Fibroblast of lung (primary cell): Measurements from ENCODE around the gene GAGE12J. TPM values are rescaled to one million over a fixed set of nuclear protein-coding genes. Genes with fewer than 3 reads are reported as not detected.
"Not testable (repeated sequence)": the region's sequence is repeated elsewhere in the genome, so short reads cannot be mapped to it uniquely, and the experiment has no call there.

Experiments used
- DNase-seq, 2 donors: peaks; one replicate each; pipeline versions ENCODE4 v3.0.0 to v3.0.0-alpha.2; 2010; ENCODE audit warnings: low read depth in 2 of 2
- H2AFZ ChIP-seq: 2 replicates; pipeline ENCODE4 v1.5.1; 2012; ENCODE audit warnings: low read length, control low read depth, inconsistent platforms
- H3K27ac ChIP-seq: 2 replicates; pipeline ENCODE4 v1.5.1; 2011; ENCODE audit warnings: low read length, control low read depth; ENCODE audit not compliant: insufficient read depth
- H3K27me3 ChIP-seq: 2 replicates; pipeline ENCODE4 v1.5.1; 2011; ENCODE audit warnings: mild to moderate bottlenecking, low read length; ENCODE audit not compliant: control insufficient read depth, insufficient read depth
- H3K36me3 ChIP-seq: 2 replicates; pipeline ENCODE4 v1.5.1; 2011; ENCODE audit warnings: low read length; ENCODE audit not compliant: control insufficient read depth, insufficient read depth
- H3K4me1 ChIP-seq: 2 replicates; pipeline ENCODE4 v1.5.1; 2011; ENCODE audit warnings: low read length; ENCODE audit not compliant: control insufficient read depth, insufficient read depth; ENCODE audit errors: extremely low read depth
- H3K4me2 ChIP-seq: 2 replicates; pipeline ENCODE4 v1.5.1; 2011; ENCODE audit warnings: low read length, control low read depth; ENCODE audit not compliant: insufficient read depth; ENCODE audit errors: extremely low read depth
- H3K4me3 ChIP-seq, 4 experiments: fragments of 200-600 bp in 1 of 4; sonication (generic) in 1 of 4; replicated peaks in 1 of 4; 2 replicates each; pipeline ENCODE4 v1.5.1; 2011 to 2016; ENCODE audit warnings: low read length in 4 of 4, low read depth in 3 of 4, mild to moderate bottlenecking in 3 of 4, control low read depth in 2 of 4, inconsistent platforms in 1 of 4, mixed read lengths in 1 of 4; ENCODE audit not compliant: insufficient read depth in 1 of 4; ENCODE audit errors: control extremely low read depth in 1 of 4
- H3K79me2 ChIP-seq: 2 replicates; pipeline ENCODE4 v1.5.1; 2012; ENCODE audit warnings: mild to moderate bottlenecking, low read length, inconsistent platforms; ENCODE audit not compliant: control insufficient read depth, insufficient read depth
- H3K9ac ChIP-seq: 2 replicates; pipeline ENCODE4 v1.5.1; 2011; ENCODE audit warnings: mild to moderate bottlenecking, low read length, control low read depth; ENCODE audit not compliant: insufficient read depth
- H3K9me3 ChIP-seq: 2 replicates; pipeline ENCODE4 v1.5.1; 2012; ENCODE audit warnings: low read depth, low read length; ENCODE audit not compliant: control insufficient read depth, insufficient read depth
- H4K20me1 ChIP-seq: 2 replicates; pipeline ENCODE4 v1.5.1; 2011; ENCODE audit warnings: low read length; ENCODE audit not compliant: control insufficient read depth, insufficient read depth; ENCODE audit errors: extremely low read depth
- EZH2 ChIP-seq: IDR thresholded peaks from 2 replicates; pipeline ENCODE4 v1.5.1; 2012; ENCODE audit warnings: low read length, control low read depth, mild to moderate bottlenecking; ENCODE audit errors: missing control alignments
- polyA plus RNA-seq, 2 donors: library from polyadenylated mRNA; depleted of rRNA in 1 of 2; stranded (reverse) in 1 of 2; unstranded in 1 of 2; fragments of >200 nt; gene quantifications; 2 replicates each; pipeline ENCODE4 v1.2.1, GENCODE V29; 2011 to 2012; ENCODE audit warnings: missing spikeins in 1 of 2
- total RNA-seq: library from RNA; depleted of rRNA; stranded (reverse); fragments of >200 nt; gene quantifications from 2 replicates; pipeline ENCODE4 v1.2.1, GENCODE V29; 2014
- TF ChIP-seq, protein P1 (sequence below), 2 donors: IDR thresholded peaks in 1 of 2; conservative IDR thresholded peaks in 1 of 2; 1 replicate in 1 of 2; 2 replicates in 1 of 2; pipeline ENCODE4 v1.5.1; 2011 to 2012; ENCODE audit warnings: low read length in 2 of 2, control low read depth in 1 of 2, inconsistent platforms in 1 of 2, low read depth in 1 of 2, mild to moderate bottlenecking in 1 of 2

The GAGE12J gene
- total and polyA plus RNA-seq, 2 donors (not counting 1 experiment from before 2014, with no cell fraction given) = not detected

DNA sequence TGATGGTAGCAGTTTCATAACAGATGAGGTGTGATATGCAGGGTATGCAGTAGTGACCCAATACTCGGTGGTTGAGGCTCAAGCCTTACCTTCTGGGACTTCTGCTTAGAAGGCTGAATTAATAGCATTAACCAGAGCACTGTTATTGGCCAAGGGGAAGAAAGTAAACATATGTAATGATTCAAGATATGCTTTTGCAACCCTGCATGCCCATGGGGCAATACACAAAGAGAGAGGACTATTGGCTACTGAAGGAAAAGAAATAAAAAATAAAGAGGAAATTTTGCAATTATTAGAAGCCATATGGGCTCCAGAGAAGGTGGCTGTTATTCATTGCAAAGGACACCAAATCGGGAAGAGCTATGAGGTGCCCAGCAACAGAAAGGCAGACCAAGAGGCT is 9.7 kb upstream of the GAGE12J start:
- no peak overlapping the region for H3K9ac ChIP-seq
- no peaks in the 10 kb centered on the region for H3K36me3 ChIP-seq
- H3K27me3 ChIP-seq = no peaks in the 10 kb centered on the region
- H3K9me3 ChIP-seq = no peaks in the 10 kb centered on the region
- no peak overlapping the region for H3K4me2 ChIP-seq
- H4K20me1 ChIP-seq = no peaks in the 10 kb centered on the region
- DNase-seq = no peak
- TF ChIP-seq, protein P1, sequence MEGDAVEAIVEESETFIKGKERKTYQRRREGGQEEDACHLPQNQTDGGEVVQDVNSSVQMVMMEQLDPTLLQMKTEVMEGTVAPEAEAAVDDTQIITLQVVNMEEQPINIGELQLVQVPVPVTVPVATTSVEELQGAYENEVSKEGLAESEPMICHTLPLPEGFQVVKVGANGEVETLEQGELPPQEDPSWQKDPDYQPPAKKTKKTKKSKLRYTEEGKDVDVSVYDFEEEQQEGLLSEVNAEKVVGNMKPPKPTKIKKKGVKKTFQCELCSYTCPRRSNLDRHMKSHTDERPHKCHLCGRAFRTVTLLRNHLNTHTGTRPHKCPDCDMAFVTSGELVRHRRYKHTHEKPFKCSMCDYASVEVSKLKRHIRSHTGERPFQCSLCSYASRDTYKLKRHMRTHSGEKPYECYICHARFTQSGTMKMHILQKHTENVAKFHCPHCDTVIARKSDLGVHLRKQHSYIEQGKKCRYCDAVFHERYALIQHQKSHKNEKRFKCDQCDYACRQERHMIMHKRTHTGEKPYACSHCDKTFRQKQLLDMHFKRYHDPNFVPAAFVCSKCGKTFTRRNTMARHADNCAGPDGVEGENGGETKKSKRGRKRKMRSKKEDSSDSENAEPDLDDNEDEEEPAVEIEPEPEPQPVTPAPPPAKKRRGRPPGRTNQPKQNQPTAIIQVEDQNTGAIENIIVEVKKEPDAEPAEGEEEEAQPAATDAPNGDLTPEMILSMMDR (conservative IDR thresholded peaks at IDR 0.05 in 1 of 2, IDR thresholded peaks at IDR 0.05 in 1 of 2; ENCODE audit: low read depth in 1 of 2, low read length in 2 of 2) = no peak
- TF ChIP-seq EZH2 = no peak
- H3K79me2 ChIP-seq = no peaks in the 10 kb centered on the region
- H3K27ac ChIP-seq = no peak overlapping the region
- no peak overlapping the region for H3K4me3 ChIP-seq
- no peak overlapping the region for H2AFZ ChIP-seq
- H3K4me1 ChIP-seq = peaks cover 3% of the 10 kb centered on the region

DNA sequence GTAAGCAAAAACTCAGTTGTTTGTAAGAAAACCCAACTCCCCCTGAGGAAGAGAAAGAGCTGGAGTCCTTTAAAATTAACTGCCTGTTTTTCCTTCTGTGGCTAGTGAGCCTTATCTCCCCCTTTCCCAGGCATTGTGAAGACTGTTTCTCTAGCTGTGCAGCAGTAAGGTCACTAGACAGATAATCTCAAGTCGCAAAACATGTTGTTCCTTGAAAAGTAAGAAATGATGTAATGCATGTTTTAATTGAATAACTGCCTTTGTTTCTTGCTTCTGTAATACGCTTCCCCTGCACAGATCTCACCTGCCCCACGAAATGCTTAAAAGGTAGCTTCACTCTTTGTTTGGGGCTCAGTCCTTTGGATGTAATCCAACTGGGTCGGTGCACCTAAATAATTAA is 5.8 kb upstream of the GAGE12J start:
- no peak overlapping the region for H3K4me2 ChIP-seq

DNA sequence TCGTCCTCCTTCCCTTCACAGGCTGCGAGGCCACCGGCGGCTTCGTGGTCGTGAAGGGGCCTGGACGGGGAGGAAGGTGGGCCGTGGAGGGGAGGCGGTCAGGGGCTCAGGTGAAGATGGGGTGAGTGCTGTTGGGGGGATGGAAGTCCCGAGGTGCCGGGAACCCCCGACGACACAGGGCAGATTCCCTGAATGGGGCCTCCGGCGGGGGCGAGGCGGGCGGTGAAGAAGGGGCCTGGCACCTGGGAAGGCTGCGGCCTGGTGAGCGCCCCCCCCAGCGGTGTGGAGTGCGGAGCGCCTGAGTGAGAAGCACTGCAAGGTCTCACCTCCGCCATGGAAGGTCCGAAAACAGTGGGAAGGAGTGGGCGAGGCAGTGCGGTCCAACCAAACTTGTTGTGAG is 429 bp downstream of the GAGE12J start:
- H3K9ac ChIP-seq, DNase-seq, H3K9me3 ChIP-seq, H3K4me1 ChIP-seq, H3K36me3 ChIP-seq, H3K4me3 ChIP-seq, H4K20me1 ChIP-seq, H3K27me3 ChIP-seq, H2AFZ ChIP-seq, H3K79me2 ChIP-seq, H3K27ac ChIP-seq, H3K4me2 ChIP-seq: not testable (repeated sequence)

More for the DNA sequence above, 5.8 kb upstream of the GAGE12J start:
- TF ChIP-seq, protein P1 (conservative IDR thresholded peaks at IDR 0.05 in 1 of 2, IDR thresholded peaks at IDR 0.05 in 1 of 2; ENCODE audit: low read depth in 1 of 2, low read length in 2 of 2) = no peak
- no peak for TF ChIP-seq EZH2
- Histone ChIP-seq H3K4me3 (no peak overlapping the region), H4K20me1 (no peaks in the 10 kb centered on the region), H3K4me1 (no peaks in the 10 kb centered on the region), H3K27me3 (no peaks in the 10 kb centered on the region), H3K79me2 (no peaks in the 10 kb centered on the region), H3K36me3 (no peaks in the 10 kb centered on the region), H3K9ac (no peak overlapping the region), H2AFZ (no peak overlapping the region), H3K27ac (no peak overlapping the region), H3K9me3 (no peaks in the 10 kb centered on the region)
- DNase-seq = no peak

DNA sequence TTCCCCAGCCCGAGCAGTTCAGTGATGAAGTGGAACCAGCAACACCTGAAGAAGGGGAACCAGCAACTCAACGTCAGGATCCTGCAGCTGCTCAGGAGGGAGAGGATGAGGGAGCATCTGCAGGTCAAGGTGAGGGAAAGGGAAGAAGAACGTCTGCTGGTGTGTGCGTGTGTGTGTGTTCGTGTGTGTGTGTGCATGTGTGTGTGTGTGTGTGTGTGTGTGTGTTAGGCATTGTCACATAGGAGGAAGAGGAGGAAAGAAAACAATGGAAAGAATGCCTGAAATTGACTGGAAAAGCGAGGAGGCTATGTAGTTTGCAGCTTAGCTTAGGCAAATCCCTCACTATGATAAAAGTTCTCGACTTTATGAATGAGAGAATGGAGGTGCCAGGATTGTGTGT is 1.9 kb downstream of the GAGE12J start:
- not testable (repeated sequence) for DNase-seq, H3K9ac ChIP-seq, H3K27me3 ChIP-seq, H3K36me3 ChIP-seq, H3K27ac ChIP-seq, H4K20me1 ChIP-seq, H3K4me3 ChIP-seq, H3K9me3 ChIP-seq, H2AFZ ChIP-seq, H3K79me2 ChIP-seq, H3K4me2 ChIP-seq, H3K4me1 ChIP-seq

DNA sequence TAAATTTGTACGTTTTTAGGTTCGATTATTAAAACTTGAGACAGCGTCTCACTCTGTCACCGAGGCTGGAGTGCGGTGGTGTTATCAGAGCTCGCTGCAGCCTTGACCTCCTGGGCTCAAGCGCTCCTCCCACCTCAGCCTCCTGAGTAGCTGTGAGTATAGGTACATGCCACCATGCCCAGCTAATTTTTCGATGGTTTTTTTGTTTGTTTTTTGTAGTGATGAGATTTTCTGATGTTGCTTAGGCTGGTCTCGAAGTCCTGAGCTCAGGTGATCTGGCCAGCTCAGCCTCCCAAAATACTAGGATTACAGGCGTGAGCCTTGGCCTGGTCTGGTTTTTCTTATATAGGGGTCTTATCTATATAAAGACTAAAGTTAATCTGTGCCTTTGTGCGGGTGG is 8.6 kb downstream of the GAGE12J start:
- not testable (repeated sequence) for H3K4me1 ChIP-seq, H3K4me2 ChIP-seq, H3K9me3 ChIP-seq, H3K27me3 ChIP-seq, H3K36me3 ChIP-seq, H3K27ac ChIP-seq, H3K9ac ChIP-seq, H3K79me2 ChIP-seq, H4K20me1 ChIP-seq, H3K4me3 ChIP-seq, H2AFZ ChIP-seq, DNase-seq
